ENCODE measurements around the gene KIAA0586. TPM values are rescaled to one million over a fixed set of nuclear protein-coding genes. Genes with fewer than 3 reads are reported as not detected.

KIAA0586 gene
- total RNA-seq, 1 experiment from 2014 or later = 26.2 TPM

DNA sequence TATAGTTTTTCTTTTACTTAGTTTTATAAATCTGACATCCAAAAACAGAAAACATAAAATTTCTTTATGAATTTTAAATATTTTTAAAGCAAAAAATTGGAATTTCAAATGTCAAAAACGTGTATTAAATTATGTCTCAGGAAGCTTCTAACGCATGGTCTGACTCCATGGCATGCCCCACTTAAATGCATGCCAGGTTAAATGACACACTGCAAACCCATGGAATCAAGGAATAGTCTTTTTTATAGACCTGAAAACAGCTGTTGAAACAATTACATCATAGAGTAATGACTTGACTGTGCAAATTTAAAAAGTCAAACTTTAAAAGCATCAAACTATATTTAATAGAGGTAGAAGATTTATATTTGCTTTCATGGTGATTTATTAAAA, 114.1 kb downstream of the KIAA0586 start:
- H3K27ac Mint-ChIP-seq (ENCODE audit: low read depth, unreplicated experiment) = no peak overlapping the region
- ChIA-PET POLR2A (no interaction called here), CTCF (no interaction called here)
- BruUV-seq (replicated peaks) = no TSS peak
- H3K9me3 Mint-ChIP-seq (ENCODE audit: unreplicated experiment) = peaks cover 8% of the 10 kb centered on the region
- no peaks in the 10 kb centered on the region for H3K27me3 Mint-ChIP-seq (ENCODE audit: insufficient read depth, unreplicated experiment)
- TF ChIP-seq, protein P1, sequence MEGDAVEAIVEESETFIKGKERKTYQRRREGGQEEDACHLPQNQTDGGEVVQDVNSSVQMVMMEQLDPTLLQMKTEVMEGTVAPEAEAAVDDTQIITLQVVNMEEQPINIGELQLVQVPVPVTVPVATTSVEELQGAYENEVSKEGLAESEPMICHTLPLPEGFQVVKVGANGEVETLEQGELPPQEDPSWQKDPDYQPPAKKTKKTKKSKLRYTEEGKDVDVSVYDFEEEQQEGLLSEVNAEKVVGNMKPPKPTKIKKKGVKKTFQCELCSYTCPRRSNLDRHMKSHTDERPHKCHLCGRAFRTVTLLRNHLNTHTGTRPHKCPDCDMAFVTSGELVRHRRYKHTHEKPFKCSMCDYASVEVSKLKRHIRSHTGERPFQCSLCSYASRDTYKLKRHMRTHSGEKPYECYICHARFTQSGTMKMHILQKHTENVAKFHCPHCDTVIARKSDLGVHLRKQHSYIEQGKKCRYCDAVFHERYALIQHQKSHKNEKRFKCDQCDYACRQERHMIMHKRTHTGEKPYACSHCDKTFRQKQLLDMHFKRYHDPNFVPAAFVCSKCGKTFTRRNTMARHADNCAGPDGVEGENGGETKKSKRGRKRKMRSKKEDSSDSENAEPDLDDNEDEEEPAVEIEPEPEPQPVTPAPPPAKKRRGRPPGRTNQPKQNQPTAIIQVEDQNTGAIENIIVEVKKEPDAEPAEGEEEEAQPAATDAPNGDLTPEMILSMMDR (IDR thresholded peaks at IDR 0.05; ENCODE audit: unreplicated experiment) = no peak
- H3K4me1 Mint-ChIP-seq (ENCODE audit: insufficient read depth, unreplicated experiment) = no peaks in the 10 kb centered on the region
- intact Hi-C loops (cut with micrococcal nuclease) = no loop called here
- no peak for DNase-seq (ENCODE audit: unreplicated experiment)
- no peaks in the 10 kb centered on the region for H3K36me3 Mint-ChIP-seq (ENCODE audit: insufficient read depth, unreplicated experiment)
- H3K4me3 Mint-ChIP-seq (ENCODE audit: unreplicated experiment) = no peak overlapping the region

DNA sequence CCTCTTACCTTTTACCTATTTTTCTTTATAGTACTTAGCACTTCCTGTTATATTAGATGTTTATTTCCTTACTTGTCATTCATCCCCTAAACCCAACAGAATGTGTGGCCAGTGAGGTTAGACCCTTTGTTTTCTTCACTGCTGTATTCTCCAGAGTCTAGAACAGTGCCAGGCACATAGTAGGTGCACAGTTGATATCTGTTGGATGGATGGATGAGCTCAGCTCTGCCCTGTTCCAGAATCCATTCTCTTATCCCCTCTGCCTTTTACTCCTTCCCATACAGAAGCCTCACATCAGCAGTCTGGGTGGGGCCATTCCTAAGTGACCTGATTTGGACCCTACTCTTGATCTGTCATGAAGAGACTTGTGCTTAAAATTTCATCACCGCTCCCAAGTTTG, 115.7 kb downstream of the KIAA0586 start:
- H3K4me3 Mint-ChIP-seq (ENCODE audit: unreplicated experiment) = no peak overlapping the region
- H3K36me3 Mint-ChIP-seq (ENCODE audit: insufficient read depth, unreplicated experiment) = no peaks in the 10 kb centered on the region
- no TSS peak for BruUV-seq (replicated peaks)
- intact Hi-C loops (cut with micrococcal nuclease) = no loop called here
- no peaks in the 10 kb centered on the region for H3K27me3 Mint-ChIP-seq (ENCODE audit: insufficient read depth, unreplicated experiment)
- H3K27ac Mint-ChIP-seq (ENCODE audit: low read depth, unreplicated experiment) = no peak overlapping the region
- peaks cover 8% of the 10 kb centered on the region for H3K9me3 Mint-ChIP-seq (ENCODE audit: unreplicated experiment)
- ChIA-PET POLR2A (interaction anchor here (0.6 kb wide), 1 partner anchor 19 kb away, joined by 3 read pairs; no protein-coding TSS in a partner anchor), CTCF (no interaction called here)
- H3K4me1 Mint-ChIP-seq (ENCODE audit: insufficient read depth, unreplicated experiment) = no peaks in the 10 kb centered on the region
- TF ChIP-seq, protein P1 (IDR thresholded peaks at IDR 0.05; ENCODE audit: unreplicated experiment) = no peak
- DNase-seq (ENCODE audit: unreplicated experiment) = no peak

DNA sequence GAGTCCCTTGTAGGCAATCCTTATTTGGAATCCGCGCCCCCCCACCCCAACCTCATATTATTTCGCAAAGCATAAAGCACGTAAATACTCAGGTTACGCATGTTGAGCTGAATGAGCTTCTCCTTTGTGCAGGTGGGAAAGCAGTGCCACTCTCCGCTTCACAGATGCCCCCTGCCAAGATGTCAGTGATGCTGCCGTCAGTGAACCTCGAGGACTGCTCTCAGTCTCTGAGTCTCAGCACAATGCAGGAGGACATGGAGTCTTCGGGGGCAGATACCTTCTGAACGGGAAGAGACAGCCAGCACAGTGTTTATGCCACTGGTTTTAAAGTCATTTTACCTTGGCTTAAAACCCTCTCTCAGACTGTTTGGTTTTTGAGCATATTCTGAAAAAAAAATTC, 120.1 kb downstream of the KIAA0586 start:
- no peak for DNase-seq (ENCODE audit: unreplicated experiment)
- intact Hi-C loops (cut with micrococcal nuclease) = no loop called here
- no peak overlapping the region for H3K27ac Mint-ChIP-seq (ENCODE audit: low read depth, unreplicated experiment)
- no peak overlapping the region for H3K4me3 Mint-ChIP-seq (ENCODE audit: unreplicated experiment)
- H3K27me3 Mint-ChIP-seq (ENCODE audit: insufficient read depth, unreplicated experiment) = no peaks in the 10 kb centered on the region
- H3K9me3 Mint-ChIP-seq (ENCODE audit: unreplicated experiment) = peaks cover 8% of the 10 kb centered on the region
- no peaks in the 10 kb centered on the region for H3K4me1 Mint-ChIP-seq (ENCODE audit: insufficient read depth, unreplicated experiment)
- ChIA-PET CTCF (interaction anchor here (0.7 kb wide), 1 partner anchor 52 kb away, joined by 3 read pairs; no protein-coding TSS in a partner anchor), POLR2A (no interaction called here)
- TF ChIP-seq, protein P1 (IDR thresholded peaks at IDR 0.05; ENCODE audit: unreplicated experiment) = no peak
- no peaks in the 10 kb centered on the region for H3K36me3 Mint-ChIP-seq (ENCODE audit: insufficient read depth, unreplicated experiment)
- no TSS peak for BruUV-seq (replicated peaks)

DNA sequence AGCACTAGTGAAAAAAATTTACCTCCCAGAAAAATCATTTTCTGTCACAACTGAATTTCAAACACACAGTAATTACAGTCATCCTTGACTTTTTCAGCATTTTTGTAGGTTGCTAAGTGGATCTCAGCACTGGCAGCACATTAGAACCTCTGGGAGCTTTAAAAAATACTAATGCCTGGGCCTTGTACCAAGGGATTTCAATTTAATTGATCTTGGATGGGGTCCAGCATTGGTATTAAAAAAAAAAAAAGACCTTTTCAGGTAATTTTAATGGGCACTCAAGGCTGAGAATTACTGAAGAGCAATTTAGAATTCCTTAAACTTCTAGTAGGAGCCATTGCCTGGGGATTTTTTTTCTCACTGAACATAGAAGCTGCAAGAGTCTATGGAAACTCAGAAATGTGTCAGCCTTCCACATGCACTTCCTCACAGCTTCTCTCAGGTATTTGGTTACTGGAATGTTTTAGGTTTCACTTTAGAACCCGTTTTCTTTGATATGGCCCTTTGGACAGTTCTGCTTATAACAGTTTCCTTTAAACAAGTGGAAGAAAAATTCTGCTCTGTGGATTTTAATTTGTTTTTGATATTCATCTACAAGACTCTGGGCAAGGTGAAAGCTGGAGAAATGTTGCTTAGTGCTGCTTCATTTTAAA, 121.7 kb downstream of the KIAA0586 start:
- Mint-ChIP-seq H3K4me3 (ENCODE audit: unreplicated experiment) (no peak overlapping the region), H3K27me3 (ENCODE audit: insufficient read depth, unreplicated experiment) (no peaks in the 10 kb centered on the region), H3K36me3 (ENCODE audit: insufficient read depth, unreplicated experiment) (no peaks in the 10 kb centered on the region), H3K27ac (ENCODE audit: low read depth, unreplicated experiment) (no peak overlapping the region), H3K9me3 (ENCODE audit: unreplicated experiment) (peaks cover under 1% of the 10 kb centered on the region), H3K4me1 (ENCODE audit: insufficient read depth, unreplicated experiment) (no peaks in the 10 kb centered on the region)
- ChIA-PET CTCF (no interaction called here), POLR2A (interaction anchor here (0.7 kb wide), 1 partner anchor 194 kb away, joined by 3 read pairs; no protein-coding TSS in a partner anchor)
- TF ChIP-seq, protein P1 (IDR thresholded peaks at IDR 0.05; ENCODE audit: unreplicated experiment) = no peak
- BruUV-seq (replicated peaks) = no TSS peak
- intact Hi-C loops (cut with micrococcal nuclease) = no loop called here
- DNase-seq (ENCODE audit: unreplicated experiment) = no peak

Measured in MCF 10A (cell line).